Naive thymus-derived CD4-positive, alpha-beta T cell (primary cell): ENCODE measurements around the gene KCNK13. TPM values are rescaled to one million over a fixed set of nuclear protein-coding genes. Genes with fewer than 3 reads are reported as not detected.
A peak's percentile ranks its signal among the peaks of the same experiment; 100 is the strongest.
"Not testable (repeated sequence)": the region's sequence is repeated elsewhere in the genome, so short reads cannot be mapped to it uniquely, and the experiment has no call there.

Experiments used
- ATAC-seq: fragments of 150-1000 bp; cut with Tn5 transposase; 2 replicates; pipeline ENCODE4 v1.10.0; 2021; ENCODE audit warnings: mild to moderate bottlenecking, moderate library complexity
- CTCF ChIA-PET: fragments of 350-600 bp; sonication (Branson Sonifier 250); formaldehyde crosslinking; loops from one replicate; lab custom pipeline; 2021; ENCODE audit warnings: antibody characterized with exemption; lab: Charles Lee
- POLR2A ChIA-PET: fragments of 350-600 bp; sonication (Branson Sonifier 250); formaldehyde crosslinking; loops from one replicate; lab custom pipeline; 2021; ENCODE audit warnings: antibody characterized with exemption, inconsistent platforms; lab: Charles Lee
- DNase-seq, 9 donors: peaks; one replicate each; pipeline versions ENCODE4 v3.0.0 to v3.0.0-alpha.2; 2020 to 2022; ENCODE audit warnings: mixed read lengths in 1 of 9
- H3K27ac ChIP-seq: one replicate; pipeline ENCODE4 v1.7.0; 2013; ENCODE audit warnings: mild to moderate bottlenecking, low read depth, low read length, moderate library complexity
- H3K27me3 ChIP-seq, 2 donors: one replicate each; pipeline ENCODE4 v1.7.0; 2013; ENCODE audit warnings: low read length in 2 of 2, mild to moderate bottlenecking in 2 of 2, moderate library complexity in 2 of 2; ENCODE audit not compliant: control insufficient read depth in 2 of 2, insufficient read depth in 2 of 2
- H3K36me3 ChIP-seq, 3 experiments: 1 replicate in 2 of 3; 2 replicates in 1 of 3; pipeline ENCODE4 v1.7.0; 2013; ENCODE audit warnings: low read length in 3 of 3, mild to moderate bottlenecking in 3 of 3, moderate library complexity in 1 of 3; ENCODE audit not compliant: insufficient read depth in 3 of 3, control insufficient read depth in 2 of 3
- H3K4me1 ChIP-seq, 2 donors: one replicate each; pipeline ENCODE4 v1.7.0; 2013; ENCODE audit warnings: low read length in 2 of 2, mild to moderate bottlenecking in 2 of 2, moderate library complexity in 1 of 2; ENCODE audit not compliant: control insufficient read depth in 2 of 2, insufficient read depth in 2 of 2
- H3K4me3 ChIP-seq: 2 replicates; pipeline ENCODE4 v1.7.0; 2013; ENCODE audit warnings: mild to moderate bottlenecking, low read length
- H3K9me3 ChIP-seq, 3 experiments: 1 replicate in 2 of 3; 2 replicates in 1 of 3; pipeline ENCODE4 v1.7.0; 2013; ENCODE audit warnings: low read length in 3 of 3; ENCODE audit not compliant: control insufficient read depth in 2 of 3
- H3K27ac Mint-ChIP-seq, 9 donors: one replicate each; pipeline ENCODE4 v1.8.0; 2020 to 2022; ENCODE audit warnings: mixed read lengths in 9 of 9, mild to moderate bottlenecking in 8 of 9, moderate library complexity in 5 of 9, inconsistent platforms in 2 of 9
- H3K27me3 Mint-ChIP-seq, 5 donors: one replicate each; pipeline ENCODE4 v1.8.0; 2021 to 2022; ENCODE audit warnings: mixed read lengths in 5 of 5, mild to moderate bottlenecking in 1 of 5
- H3K36me3 Mint-ChIP-seq, 5 donors: one replicate each; pipeline ENCODE4 v1.8.0; 2020 to 2022; ENCODE audit warnings: mixed read lengths in 5 of 5, mild to moderate bottlenecking in 3 of 5, inconsistent platforms in 1 of 5
- H3K4me1 Mint-ChIP-seq, 7 donors: one replicate each; pipeline ENCODE4 v1.8.0; 2020 to 2022; ENCODE audit warnings: mixed read lengths in 7 of 7, mild to moderate bottlenecking in 3 of 7, inconsistent platforms in 1 of 7
- H3K4me3 Mint-ChIP-seq, 10 donors: one replicate each; pipeline ENCODE4 v1.8.0; 2020 to 2022; ENCODE audit warnings: mild to moderate bottlenecking in 10 of 10, mixed read lengths in 10 of 10, moderate library complexity in 6 of 10, inconsistent platforms in 2 of 10
- H3K9me3 Mint-ChIP-seq, 11 donors: one replicate each; pipeline ENCODE4 v1.8.0; 2020 to 2022; ENCODE audit warnings: mixed read lengths in 11 of 11, mild to moderate bottlenecking in 4 of 11, inconsistent platforms in 1 of 11, moderate library complexity in 1 of 11
- intact Hi-C, 2 donors: fragments of 100-400 bp; cut with micrococcal nuclease; formaldehyde crosslinking; loops; one replicate each; pipeline ENCODE4 v1.15.1; 2023
- polyA plus RNA-seq, 2 donors: library from polyadenylated mRNA; unstranded; fragments of 300-500 nt; fragmentation: Illumina TruSeq; gene quantifications; one replicate each; pipeline ENCODE4 v1.2.3, GENCODE V29; 2021
- total RNA-seq, 6 experiments: library from RNA in 5 of 6; stranded (reverse) in 5 of 6; gene quantifications; 1 replicate in 5 of 6; 2 replicates in 1 of 6; pipeline ENCODE4 v1.2.3 and lab custom pipeline; 2021 to 2026

Gene KCNK13
- total RNA-seq (under 1 TPM in 3 of 5 experiments, not detected in 2; 0.19 to 0.73 (median 0.27) TPM), polyA plus RNA-seq (not detected), total RNA-seq (lab: John Stamatoyannopoulos, UW) (not detected)

DNA sequence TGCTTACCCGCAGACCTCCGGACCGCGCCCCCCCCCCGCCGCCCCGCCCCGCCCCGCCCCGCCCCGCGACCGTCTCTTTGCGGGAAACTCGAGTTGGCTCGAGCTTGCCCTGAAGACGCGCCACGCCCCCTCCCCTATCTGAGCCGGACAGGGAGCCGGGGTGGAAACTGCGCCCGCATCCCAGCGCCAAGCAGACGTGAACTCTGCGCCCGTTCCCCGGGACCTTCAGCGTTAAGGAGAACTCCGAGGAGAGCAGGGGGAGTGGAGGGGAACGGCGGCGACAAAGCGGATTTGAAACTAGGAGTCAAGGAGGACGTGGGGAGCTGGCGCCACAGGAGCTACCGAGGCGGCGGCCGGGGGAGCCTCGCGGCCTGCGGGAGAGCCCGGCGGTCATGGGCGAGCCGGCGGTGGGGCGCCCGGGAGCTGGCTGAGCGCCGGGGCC is at the start of gene KCNK13:
KCNK13 (plus strand) TSS at position 310 of the 442 bp plus-strand sequence. CDS start 212 bp downstream, outside the sequence.
- Histone ChIP-seq H3K4me3 (peak within 1 kb of the TSS; percentile 41), H3K9me3 (no peaks in the 10 kb centered on the region), H3K4me1 (peaks cover 0 to 12% of the 10 kb centered on the region in 2 donors), H3K27ac (no peak within 1 kb of the TSS), H3K27me3 (peaks cover 0 to 11% of the 10 kb centered on the region in 2 donors), H3K36me3 (no peaks in the 10 kb centered on the region)
- ChIA-PET CTCF (no interaction called here), POLR2A (no interaction called here)
- H3K9me3 Mint-ChIP-seq = peaks cover 0 to 5% (median 0%) of the 10 kb centered on the region in 11 donors
- no peak for ATAC-seq
- H3K4me1 Mint-ChIP-seq = peaks cover 16 to 30% (median 23%) of the 10 kb centered on the region in 7 donors
- peaks cover 0 to 3% (median 0%) of the 10 kb centered on the region in 5 donors for H3K36me3 Mint-ChIP-seq
- H3K27ac Mint-ChIP-seq = no peak within 1 kb of the TSS
- peak within 1 kb of the TSS; percentile 72 to 94 (median 86) for H3K4me3 Mint-ChIP-seq
- intact Hi-C loops = loop anchor here (1.0 to 5.0 kb wide), 4 partner anchors 33 to 124 kb away; partner anchors contain the start of genes EFCAB11 (in 1 of the 2) and TDP1 (in 1 of the 2)
- H3K27me3 Mint-ChIP-seq = peaks cover 53 to 69% (median 64%) of the 10 kb centered on the region in 5 donors
- DNase-seq = peak in 1 of 9 donors; percentile 32

DNA sequence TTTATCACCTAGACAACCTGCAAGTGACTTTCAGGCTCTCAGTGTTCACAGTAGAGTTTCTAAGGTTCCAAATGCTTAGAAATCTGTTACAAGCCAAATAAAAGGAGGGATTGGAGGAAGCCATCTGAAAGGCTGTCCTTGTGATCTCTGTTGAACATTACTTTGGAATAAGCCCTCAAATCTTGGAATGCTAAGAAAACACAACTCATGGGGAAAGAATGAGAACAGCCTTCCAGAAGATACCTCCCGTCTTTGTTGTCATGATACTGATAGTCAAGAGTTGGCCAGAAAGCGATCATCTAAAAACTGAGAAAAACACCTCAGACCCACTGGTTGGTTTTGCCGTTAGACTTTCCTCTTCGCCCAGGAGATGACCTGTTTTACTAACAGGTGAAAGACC is 44.4 kb upstream of the KCNK13 start:
- POLR2A ChIA-PET = no interaction called here
- Histone ChIP-seq H3K4me1 (no peaks in the 10 kb centered on the region), H3K27me3 (no peaks in the 10 kb centered on the region), H3K9me3 (no peaks in the 10 kb centered on the region), H3K27ac (no peak overlapping the region), H3K36me3 (peaks cover 0 to 50% (median 6%) of the 10 kb centered on the region in 3 experiments), H3K4me3 (no peak overlapping the region)
- CTCF ChIA-PET = no interaction called here
- H3K27me3 Mint-ChIP-seq = no peaks in the 10 kb centered on the region
- peaks cover 18 to 75% (median 60%) of the 10 kb centered on the region in 5 donors for H3K36me3 Mint-ChIP-seq
- ATAC-seq (no peak), DNase-seq (no peak)
- intact Hi-C loops = no loop called here
- H3K27ac Mint-ChIP-seq = peak overlapping the region in 2 of 9 donors; percentile 7 to 11
- H3K9me3 Mint-ChIP-seq = peaks cover 0 to 2% (median 0%) of the 10 kb centered on the region in 11 donors
- H3K4me3 Mint-ChIP-seq = no peak overlapping the region
- H3K4me1 Mint-ChIP-seq = peaks cover 0 to 10% (median 5%) of the 10 kb centered on the region in 7 donors

DNA sequence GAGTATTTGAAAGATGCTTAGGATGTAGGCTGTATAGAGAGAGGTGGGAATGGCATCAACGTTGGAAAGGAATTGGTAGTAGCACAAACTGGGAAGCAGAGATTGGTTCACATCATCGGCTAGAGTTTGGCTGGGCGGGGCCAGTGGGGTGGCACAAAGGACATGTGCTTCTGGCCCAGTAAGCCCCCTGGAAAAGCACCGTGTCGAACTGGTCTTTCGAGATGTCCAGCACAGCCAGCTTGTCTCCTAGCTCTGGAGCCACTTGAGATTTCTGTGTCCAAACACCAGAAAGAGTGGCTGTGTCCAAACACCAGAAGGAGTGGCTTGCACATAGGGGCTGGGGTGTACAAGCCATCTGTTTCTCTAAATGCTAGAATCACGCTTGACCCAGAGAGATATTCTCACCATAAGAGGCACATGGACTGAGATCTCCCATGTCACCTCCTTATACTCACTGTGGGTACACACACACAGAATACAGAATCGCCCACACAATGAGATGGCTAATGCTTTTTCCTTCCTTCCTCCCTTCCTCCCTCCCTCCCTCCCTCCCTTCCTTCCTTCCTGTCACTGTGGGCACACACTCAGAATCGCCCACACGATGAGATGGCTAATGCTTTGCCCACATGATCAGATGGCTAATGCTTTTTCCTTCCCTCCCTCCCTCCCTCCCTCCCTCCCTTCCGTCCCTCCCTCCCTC is 41.8 kb upstream of the KCNK13 start:
- H3K36me3 ChIP-seq = peaks cover 0 to 67% (median 0%) of the 10 kb centered on the region in 3 experiments
- peak overlapping the region in 4 of 9 donors; percentile 33 to 75 (median 48) for H3K27ac Mint-ChIP-seq
- ATAC-seq = no peak

DNA sequence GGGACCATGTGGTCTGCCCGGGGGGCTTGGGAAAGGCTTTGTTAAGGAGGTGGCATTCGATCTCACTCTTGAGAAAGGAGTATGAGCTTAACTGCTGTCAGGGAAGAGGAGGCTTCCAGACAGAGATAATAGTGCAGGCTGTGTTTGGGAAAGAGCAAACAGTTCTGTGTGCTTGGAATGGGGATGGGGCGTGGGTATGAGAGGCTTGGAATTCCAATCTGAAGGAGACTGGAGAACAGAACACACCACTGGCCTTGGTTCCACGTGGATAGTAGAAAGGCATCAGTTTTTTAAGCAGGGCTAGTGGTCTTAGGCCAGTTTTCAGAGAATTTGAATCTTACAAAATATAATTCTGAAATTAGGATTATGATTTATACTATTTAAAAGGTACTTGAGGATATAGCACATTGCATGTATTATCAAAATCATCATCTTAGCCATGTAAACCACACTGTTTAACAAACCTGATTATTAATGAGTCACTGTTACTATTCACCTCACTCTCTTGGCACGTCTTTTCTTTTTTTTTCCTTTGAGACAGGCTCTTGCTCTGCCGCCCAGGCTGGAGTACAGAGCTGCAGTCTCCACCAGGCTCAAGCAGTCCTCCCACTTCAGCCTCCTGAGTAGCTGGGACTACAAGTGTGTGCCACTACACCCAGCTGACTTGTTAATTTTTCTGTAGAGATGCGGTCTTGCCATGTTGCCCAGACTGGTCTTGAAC is 38.5 kb upstream of the KCNK13 start:
- CTCF ChIA-PET = no interaction called here
- peaks cover 32 to 81% (median 63%) of the 10 kb centered on the region in 5 donors for H3K36me3 Mint-ChIP-seq
- peak overlapping the region in 1 of 9 donors; percentile 42 for H3K27ac Mint-ChIP-seq

More for the DNA sequence above, 41.8 kb upstream of the KCNK13 start:
- Histone ChIP-seq H3K4me3 (no peak overlapping the region), H3K27me3 (no peaks in the 10 kb centered on the region), H3K27ac (no peak overlapping the region), H3K9me3 (no peaks in the 10 kb centered on the region), H3K4me1 (no peaks in the 10 kb centered on the region)
- ChIA-PET POLR2A (no interaction called here), CTCF (no interaction called here)
- Mint-ChIP-seq H3K9me3 (no peaks in the 10 kb centered on the region), H3K36me3 (peaks cover 29 to 81% (median 70%) of the 10 kb centered on the region in 5 donors), H3K27me3 (no peaks in the 10 kb centered on the region), H3K4me1 (peaks cover 2 to 10% (median 5%) of the 10 kb centered on the region in 7 donors), H3K4me3 (no peak overlapping the region)
- intact Hi-C loops = no loop called here
- no peak for DNase-seq

DNA sequence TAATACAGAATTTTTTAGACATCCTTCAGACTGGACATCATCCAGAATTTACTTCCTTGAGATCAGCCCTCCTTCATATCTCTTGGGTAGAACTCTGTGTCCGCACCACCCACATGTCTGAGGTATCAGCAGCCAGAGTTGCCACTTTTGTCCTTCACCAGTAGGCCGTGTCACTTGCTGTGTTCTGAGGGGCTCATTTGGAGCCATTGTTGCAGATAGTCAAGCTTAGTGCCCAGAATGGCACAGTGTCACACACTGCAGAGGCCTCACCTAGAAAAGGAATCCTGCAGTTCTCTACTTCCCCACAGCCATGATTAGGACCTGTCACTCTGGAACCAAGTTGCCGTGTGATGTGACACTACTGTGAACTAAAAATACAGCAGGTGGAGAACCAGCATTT is 36.9 kb upstream of the KCNK13 start:
- Mint-ChIP-seq H3K27me3 (no peaks in the 10 kb centered on the region), H3K9me3 (peaks cover 0 to 3% (median 0%) of the 10 kb centered on the region in 11 donors), H3K4me3 (no peak overlapping the region), H3K27ac (peak overlapping the region in 2 of 9 donors; percentile 9 to 28), H3K4me1 (peaks cover 0 to 4% (median 0%) of the 10 kb centered on the region in 7 donors), H3K36me3 (peaks cover 25 to 72% (median 58%) of the 10 kb centered on the region in 5 donors)
- Histone ChIP-seq H3K36me3 (peaks cover 0 to 72% (median 5%) of the 10 kb centered on the region in 3 experiments), H3K27ac (no peak overlapping the region), H3K9me3 (no peaks in the 10 kb centered on the region), H3K4me1 (no peaks in the 10 kb centered on the region), H3K27me3 (no peaks in the 10 kb centered on the region), H3K4me3 (no peak overlapping the region)
- ChIA-PET POLR2A (no interaction called here), CTCF (no interaction called here)
- ATAC-seq (no peak), DNase-seq (no peak)
- intact Hi-C loops = no loop called here

More for the DNA sequence above, 38.5 kb upstream of the KCNK13 start:
- Histone ChIP-seq H3K4me1 (no peaks in the 10 kb centered on the region), H3K27me3 (no peaks in the 10 kb centered on the region), H3K4me3 (no peak overlapping the region), H3K36me3 (peaks cover 0 to 78% (median 5%) of the 10 kb centered on the region in 3 experiments), H3K9me3 (no peaks in the 10 kb centered on the region), H3K27ac (no peak overlapping the region)
- Mint-ChIP-seq H3K9me3 (peaks cover 0 to 3% (median 0%) of the 10 kb centered on the region in 11 donors), H3K27me3 (no peaks in the 10 kb centered on the region), H3K4me3 (no peak overlapping the region), H3K4me1 (peaks cover 0 to 10% (median 5%) of the 10 kb centered on the region in 7 donors)
- ATAC-seq = no peak
- no peak for DNase-seq
- intact Hi-C loops = no loop called here
- POLR2A ChIA-PET = no interaction called here

DNA sequence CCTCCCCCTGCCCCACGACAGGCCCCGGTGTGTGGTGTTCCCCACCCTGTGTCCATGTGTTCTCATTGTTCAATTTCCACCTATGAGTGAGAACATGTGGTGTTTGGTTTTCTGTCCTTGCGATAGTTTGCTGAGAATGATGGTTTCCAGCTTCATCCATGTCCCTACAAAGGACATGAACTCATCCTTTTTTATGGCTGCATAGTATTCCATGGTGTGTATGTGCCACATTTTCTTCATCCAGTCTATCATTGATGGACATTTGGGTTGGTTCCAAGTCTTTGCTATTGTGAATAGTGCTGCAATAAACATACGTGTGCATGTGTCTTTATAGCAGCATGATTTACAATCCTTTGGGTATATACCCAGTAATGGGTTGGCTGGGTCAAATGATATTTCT is 35.2 kb upstream of the KCNK13 start:
- H3K27me3 ChIP-seq, POLR2A ChIA-PET, H3K27me3 Mint-ChIP-seq, H3K4me3 Mint-ChIP-seq, H3K9me3 Mint-ChIP-seq, ATAC-seq, H3K9me3 ChIP-seq, H3K4me3 ChIP-seq, H3K27ac ChIP-seq, intact Hi-C loops, H3K27ac Mint-ChIP-seq, CTCF ChIA-PET, H3K4me1 Mint-ChIP-seq, H3K4me1 ChIP-seq, DNase-seq: not testable (repeated sequence)
- peaks cover 0 to 66% (median 5%) of the 10 kb centered on the region in 3 experiments for H3K36me3 ChIP-seq
- peaks cover 23 to 73% (median 59%) of the 10 kb centered on the region in 5 donors for H3K36me3 Mint-ChIP-seq
